Transverse colon (tissue), 4 donors: ENCODE measurements around the gene ADGRB3.

Experiments
- EP300 ChIP-seq: sonication (generic); formaldehyde crosslinking; IDR thresholded peaks from one replicate; pipeline ENCODE4 v1.6.1; 2017; ENCODE audit warnings: antibody characterized with exemption, low read depth
- POLR2A ChIP-seq: fragments of 450-650 bp; IDR thresholded peaks from one replicate; pipeline ENCODE4 v1.6.1; 2016; ENCODE audit warnings: antibody characterized with exemption, mild to moderate bottlenecking, moderate library complexity
- POLR2AphosphoS5 ChIP-seq, 3 donors: sonication (generic); formaldehyde crosslinking; IDR thresholded peaks; one replicate each; pipeline ENCODE4 v1.6.1; 2016; ENCODE audit warnings: antibody characterized with exemption in 3 of 3
- TF ChIP-seq, protein P1 (sequence below), 5 experiments: fragments of 200-600 bp in 3 of 5; fragments of 450-650 bp in 2 of 5; sonication (generic) in 3 of 5; IDR thresholded peaks; 1 replicate in 2 of 5; 2 replicates in 3 of 5; pipeline ENCODE4 v1.5.1; 2016 to 2017; ENCODE audit warnings: antibody characterized with exemption in 5 of 5, inconsistent platforms in 3 of 5, mild to moderate bottlenecking in 2 of 5, moderate library complexity in 1 of 5

DNA sequence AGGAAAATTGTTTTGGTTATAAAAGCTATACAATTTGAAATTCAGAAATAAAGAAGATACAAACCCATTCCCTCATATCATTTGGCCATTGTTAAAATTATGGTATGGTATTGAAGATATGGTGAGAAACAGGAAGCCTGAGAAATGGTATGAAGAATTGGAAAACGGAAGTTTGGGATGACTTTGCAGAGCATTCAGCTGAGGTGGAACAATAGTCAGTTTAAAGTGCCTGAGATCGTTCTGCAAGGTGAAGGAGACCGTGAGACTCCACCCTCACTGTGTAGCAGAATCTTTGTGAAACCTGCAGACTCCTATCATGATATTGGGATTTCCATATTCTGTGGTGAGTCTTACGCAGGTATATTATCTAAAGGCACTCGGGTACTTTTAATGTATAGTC, 97.3 kb downstream of the ADGRB3 start:
- TF ChIP-seq EP300: no peak
- TF ChIP-seq, protein P1, sequence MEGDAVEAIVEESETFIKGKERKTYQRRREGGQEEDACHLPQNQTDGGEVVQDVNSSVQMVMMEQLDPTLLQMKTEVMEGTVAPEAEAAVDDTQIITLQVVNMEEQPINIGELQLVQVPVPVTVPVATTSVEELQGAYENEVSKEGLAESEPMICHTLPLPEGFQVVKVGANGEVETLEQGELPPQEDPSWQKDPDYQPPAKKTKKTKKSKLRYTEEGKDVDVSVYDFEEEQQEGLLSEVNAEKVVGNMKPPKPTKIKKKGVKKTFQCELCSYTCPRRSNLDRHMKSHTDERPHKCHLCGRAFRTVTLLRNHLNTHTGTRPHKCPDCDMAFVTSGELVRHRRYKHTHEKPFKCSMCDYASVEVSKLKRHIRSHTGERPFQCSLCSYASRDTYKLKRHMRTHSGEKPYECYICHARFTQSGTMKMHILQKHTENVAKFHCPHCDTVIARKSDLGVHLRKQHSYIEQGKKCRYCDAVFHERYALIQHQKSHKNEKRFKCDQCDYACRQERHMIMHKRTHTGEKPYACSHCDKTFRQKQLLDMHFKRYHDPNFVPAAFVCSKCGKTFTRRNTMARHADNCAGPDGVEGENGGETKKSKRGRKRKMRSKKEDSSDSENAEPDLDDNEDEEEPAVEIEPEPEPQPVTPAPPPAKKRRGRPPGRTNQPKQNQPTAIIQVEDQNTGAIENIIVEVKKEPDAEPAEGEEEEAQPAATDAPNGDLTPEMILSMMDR (IDR thresholded peaks at IDR 0.05): no peak
- TF ChIP-seq POLR2AphosphoS5 (IDR thresholded peaks at IDR 0.05): no peak
- no peak for TF ChIP-seq POLR2A
